Islet of Langerhans (tissue), 1 donor: Measurements from ENCODE around the gene OR1A1.
"Not testable (repeated sequence)": the region's sequence is repeated elsewhere in the genome, so short reads cannot be mapped to it uniquely, and the experiment has no call there.

Source experiments
- FAIRE-seq: peaks from one replicate; lab custom pipeline; 2011; peaks lifted over from hg19 to GRCh38; lab: Jason Lieb, UNC

Gene OR1A1, protein sequence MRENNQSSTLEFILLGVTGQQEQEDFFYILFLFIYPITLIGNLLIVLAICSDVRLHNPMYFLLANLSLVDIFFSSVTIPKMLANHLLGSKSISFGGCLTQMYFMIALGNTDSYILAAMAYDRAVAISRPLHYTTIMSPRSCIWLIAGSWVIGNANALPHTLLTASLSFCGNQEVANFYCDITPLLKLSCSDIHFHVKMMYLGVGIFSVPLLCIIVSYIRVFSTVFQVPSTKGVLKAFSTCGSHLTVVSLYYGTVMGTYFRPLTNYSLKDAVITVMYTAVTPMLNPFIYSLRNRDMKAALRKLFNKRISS

DNA sequence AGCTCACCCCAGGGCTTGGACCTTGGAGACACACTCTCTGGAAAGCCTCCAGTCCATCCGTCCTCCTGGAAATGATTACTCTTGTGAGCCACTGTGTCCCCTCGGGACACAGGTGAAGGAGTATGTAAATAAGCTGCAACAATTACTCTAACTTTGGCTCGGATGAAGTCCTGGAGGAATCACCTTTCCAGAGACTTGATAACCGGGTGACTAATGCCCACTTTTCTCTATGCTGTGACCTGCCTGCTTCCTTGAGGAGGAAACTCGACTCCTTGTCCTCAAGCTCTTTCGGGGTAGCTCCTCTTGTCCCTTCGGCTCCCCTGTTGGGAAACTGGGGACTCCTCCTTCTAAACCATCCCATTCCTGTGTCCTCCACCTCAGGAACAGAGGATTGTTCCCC, at the start of gene OR1A1:
Gene OR1A1 (plus strand): TSS at position 301 of the 400 bp plus-strand sequence. CDS start 7,954 bp downstream, outside the sequence.
- no peak for FAIRE-seq

GRCh38 chr17:3167574-3167973, 39.9 kb upstream of the OR1A1 start:
- no peak for FAIRE-seq

- FAIRE-seq: no peak
Measured at GRCh38 chr17:3189961-3190360, 17.5 kb upstream of the OR1A1 start.

DNA sequence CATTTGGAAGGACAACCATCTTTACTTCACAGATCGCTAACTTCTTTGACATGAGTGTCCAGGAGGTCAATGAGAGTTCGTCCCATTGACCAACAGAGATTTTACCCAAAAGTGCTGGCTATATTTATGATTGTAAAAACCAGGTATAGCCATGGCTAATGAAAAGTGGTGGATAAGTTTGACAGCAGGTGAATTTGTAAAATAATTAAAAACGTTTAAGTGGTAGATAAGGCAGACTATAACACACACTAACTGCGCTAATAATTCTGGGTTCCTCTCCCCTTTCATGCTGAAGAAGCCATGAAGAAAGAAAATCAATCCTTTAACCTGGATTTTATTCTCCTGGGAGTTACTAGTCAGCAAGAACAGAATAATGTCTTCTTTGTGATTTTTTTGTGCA, 10.2 kb upstream of the OR1A1 start, which contains the start of gene OR1A2:
Gene OR1A2 (plus strand): TSS at position 301 of the 400 bp plus-strand sequence. CDS start 0 bp downstream, at position 301.
- FAIRE-seq: no peak

DNA sequence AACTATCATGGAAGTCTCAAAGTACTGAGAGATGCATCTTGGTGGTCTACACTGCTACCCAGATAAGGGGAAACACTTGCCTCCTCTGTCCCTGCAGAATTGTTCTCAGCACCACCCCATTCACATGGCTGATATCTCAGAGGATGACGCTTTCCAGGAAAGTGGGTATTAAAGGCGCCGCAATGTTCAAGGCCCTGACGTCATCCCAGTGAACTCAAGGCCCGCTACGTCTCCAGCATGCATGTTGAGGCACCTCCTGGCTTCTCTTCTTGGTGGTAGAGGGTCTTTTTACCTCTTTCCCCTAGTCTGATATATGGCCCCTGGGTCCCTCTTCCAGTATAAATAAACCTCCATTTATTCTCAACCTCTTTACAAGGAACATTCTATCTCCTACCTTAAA, 1.0 kb downstream of the OR1A1 start:
- FAIRE-seq: no peak

GRCh38 chr17:3213001-3213400, 5.5 kb downstream of the OR1A1 start:
- no peak for FAIRE-seq

- no peak for FAIRE-seq
Measured at GRCh38 chr17:3213587-3213986, 6.1 kb downstream of the OR1A1 start.

- FAIRE-seq: not testable (repeated sequence)
Measured at GRCh38 chr17:3219978-3220377, 12.5 kb downstream of the OR1A1 start.

GRCh38 chr17:3221850-3222249, 14.4 kb downstream of the OR1A1 start:
- FAIRE-seq: no peak

GRCh38 chr17:3222505-3222904, 15.0 kb downstream of the OR1A1 start:
- FAIRE-seq: no peak

DNA sequence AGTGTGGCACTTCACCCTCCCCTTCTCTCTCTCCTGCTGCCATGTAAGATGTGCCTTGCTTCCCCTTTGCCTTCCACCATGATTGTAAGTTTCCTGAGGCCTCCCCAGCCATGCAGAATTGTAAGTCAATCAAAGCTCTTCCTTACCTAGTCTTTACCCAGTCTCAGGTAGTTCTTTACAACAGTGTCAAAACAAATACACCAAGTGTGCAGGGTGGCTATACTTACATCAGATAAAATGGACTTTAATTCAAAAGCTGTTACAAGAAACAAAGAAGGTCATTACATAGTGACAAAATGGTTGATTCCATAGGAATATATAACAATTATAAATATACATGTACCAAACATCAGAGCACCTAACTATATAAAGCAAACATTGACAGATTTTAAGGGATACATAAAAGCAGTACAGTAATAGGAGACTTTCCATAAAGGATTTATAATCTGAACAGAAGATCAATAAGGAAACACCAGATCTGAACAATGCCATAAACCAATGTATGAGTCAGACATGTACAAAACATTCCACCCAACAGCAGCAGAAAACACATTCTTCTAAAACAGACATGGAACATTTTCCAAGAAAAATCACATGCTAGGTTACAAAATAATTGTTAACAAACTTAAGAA, 17.4 kb downstream of the OR1A1 start:
- FAIRE-seq: not testable (repeated sequence)

DNA sequence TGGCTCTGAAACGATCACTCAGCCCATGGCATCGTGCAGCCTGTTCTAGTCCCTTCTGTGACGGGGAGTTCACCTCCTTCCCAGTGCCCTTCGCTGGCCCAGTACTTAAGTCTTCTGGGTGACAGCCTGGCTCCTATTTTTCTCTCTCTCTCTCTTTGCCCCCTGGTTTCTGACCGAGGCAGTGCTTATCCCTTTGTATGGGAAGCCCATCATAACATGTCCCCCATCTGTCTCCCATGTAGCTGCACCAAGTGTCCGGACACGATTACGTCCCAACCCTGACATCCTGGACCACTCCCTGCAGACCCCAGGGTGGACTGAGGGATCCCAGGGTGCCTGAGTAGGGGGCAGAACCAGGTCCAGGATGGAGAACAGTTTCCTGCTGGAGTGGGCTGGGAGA, 24.8 kb downstream of the OR1A1 start:
- FAIRE-seq: not testable (repeated sequence)

GRCh38 chr17:3238685-3239084, 31.2 kb downstream of the OR1A1 start:
- FAIRE-seq: not testable (repeated sequence)

DNA sequence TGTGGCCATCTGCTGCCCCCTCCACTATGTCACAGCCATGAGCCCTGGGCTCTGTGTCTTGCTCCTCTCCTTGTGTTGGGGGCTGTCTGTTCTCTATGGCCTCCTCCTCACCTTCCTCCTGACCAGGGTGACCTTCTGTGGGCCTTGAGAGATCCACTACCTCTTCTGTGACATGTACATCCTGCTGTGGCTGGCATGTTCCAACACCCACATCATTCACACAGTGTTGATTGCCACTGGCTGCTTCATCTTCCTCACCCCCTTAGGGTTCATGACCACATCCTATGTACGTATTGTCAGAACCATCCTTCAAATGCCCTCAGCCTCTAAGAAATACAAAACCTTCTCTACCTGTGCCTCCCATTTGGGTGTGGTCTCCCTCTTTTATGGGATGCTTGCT, 33.6 kb downstream of the OR1A1 start:
- FAIRE-seq: not testable (repeated sequence)

- FAIRE-seq: not testable (repeated sequence)
Measured at GRCh38 chr17:3244841-3245240, 37.4 kb downstream of the OR1A1 start.

GRCh38 chr17:3249013-3249412, 41.5 kb downstream of the OR1A1 start:
- FAIRE-seq: not testable (repeated sequence)

GRCh38 chr17:3256575-3256974, 49.1 kb downstream of the OR1A1 start:
- no peak for FAIRE-seq

DNA sequence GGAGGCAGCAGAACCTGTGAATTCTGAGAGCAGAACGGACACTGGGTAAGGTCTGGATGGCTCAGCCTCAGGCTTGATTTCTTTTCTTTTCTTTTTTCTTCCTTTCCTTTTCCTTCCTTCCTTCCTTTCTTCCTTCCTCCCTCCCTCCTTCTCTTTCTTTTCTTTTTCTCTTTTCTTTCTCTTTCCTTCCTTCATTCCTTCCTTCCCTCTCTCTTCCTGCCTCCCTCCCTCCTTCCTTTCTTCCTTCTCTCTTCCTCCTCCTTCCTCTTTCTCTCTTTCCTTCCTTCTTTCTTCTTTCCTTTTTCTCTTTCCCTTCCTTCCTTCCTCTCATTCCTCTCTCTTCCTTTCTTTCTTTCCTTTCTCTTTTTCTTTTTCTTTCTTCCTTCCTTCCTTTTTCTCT, 52.7 kb downstream of the OR1A1 start:
- FAIRE-seq: no peak

- no peak for FAIRE-seq
Measured at GRCh38 chr17:3260600-3260999, 53.1 kb downstream of the OR1A1 start.
